ENCODE data around the gene L3MBTL4.

DNA sequence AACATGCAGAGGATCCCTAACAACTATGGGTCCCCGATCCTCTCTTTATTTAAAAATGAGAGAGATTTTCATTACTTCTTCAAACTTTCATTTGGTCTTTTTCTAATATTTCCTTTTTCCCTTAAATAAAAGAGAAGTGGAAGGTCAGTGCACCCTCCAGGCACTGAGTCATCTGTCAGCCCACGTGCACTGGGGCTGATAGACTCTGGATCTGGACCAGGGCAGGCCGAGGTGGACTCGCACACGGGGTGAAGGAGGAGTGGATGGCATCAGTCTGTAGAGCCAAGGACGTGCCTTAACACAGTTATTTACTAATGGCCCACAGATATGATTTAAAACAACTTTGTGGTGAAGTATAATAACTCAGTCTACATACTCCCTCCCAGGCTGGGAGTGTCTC, 305.0 kb downstream of the L3MBTL4 start:
- TF ChIP-seq, protein P1, sequence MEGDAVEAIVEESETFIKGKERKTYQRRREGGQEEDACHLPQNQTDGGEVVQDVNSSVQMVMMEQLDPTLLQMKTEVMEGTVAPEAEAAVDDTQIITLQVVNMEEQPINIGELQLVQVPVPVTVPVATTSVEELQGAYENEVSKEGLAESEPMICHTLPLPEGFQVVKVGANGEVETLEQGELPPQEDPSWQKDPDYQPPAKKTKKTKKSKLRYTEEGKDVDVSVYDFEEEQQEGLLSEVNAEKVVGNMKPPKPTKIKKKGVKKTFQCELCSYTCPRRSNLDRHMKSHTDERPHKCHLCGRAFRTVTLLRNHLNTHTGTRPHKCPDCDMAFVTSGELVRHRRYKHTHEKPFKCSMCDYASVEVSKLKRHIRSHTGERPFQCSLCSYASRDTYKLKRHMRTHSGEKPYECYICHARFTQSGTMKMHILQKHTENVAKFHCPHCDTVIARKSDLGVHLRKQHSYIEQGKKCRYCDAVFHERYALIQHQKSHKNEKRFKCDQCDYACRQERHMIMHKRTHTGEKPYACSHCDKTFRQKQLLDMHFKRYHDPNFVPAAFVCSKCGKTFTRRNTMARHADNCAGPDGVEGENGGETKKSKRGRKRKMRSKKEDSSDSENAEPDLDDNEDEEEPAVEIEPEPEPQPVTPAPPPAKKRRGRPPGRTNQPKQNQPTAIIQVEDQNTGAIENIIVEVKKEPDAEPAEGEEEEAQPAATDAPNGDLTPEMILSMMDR (IDR thresholded peaks at IDR 0.05 in 4 of 5, conservative IDR thresholded peaks at IDR 0.05 in 1 of 5) = no peak
- no peak for TF ChIP-seq POLR2A (IDR thresholded peaks at IDR 0.05)

Measured in gastrocnemius medialis (tissue), 4 donors.